Liver (tissue), 9 donors: ENCODE data around the gene C6orf120. TPM values are rescaled to one million over a fixed set of nuclear protein-coding genes. Genes with fewer than 3 reads are reported as not detected.
A peak's percentile ranks its signal among the peaks of the same experiment; 100 is the strongest.

ENCODE experiments used
- DNase-seq: peaks from one replicate; pipeline ENCODE4 v3.0.0-alpha.2; 2017; ENCODE audit warnings: low spot score
- H3K27ac ChIP-seq, 2 donors: one replicate each; pipeline ENCODE4 v1.7.0; 2013; ENCODE audit warnings: inconsistent platforms in 2 of 2, low read length in 2 of 2, control low read depth in 1 of 2, low read depth in 1 of 2, mild to moderate bottlenecking in 1 of 2
- H3K27me3 ChIP-seq, 4 donors: one replicate each; pipeline versions ENCODE4 v1.6.1 to v1.7.0; 2013; ENCODE audit warnings: low read length in 3 of 4, inconsistent platforms in 1 of 4, mild to moderate bottlenecking in 1 of 4, moderate library complexity in 1 of 4; ENCODE audit not compliant: control insufficient read depth in 4 of 4, insufficient read depth in 4 of 4
- H3K36me3 ChIP-seq, 4 donors: one replicate each; pipeline versions ENCODE4 v1.6.1 to v1.7.0; 2013; ENCODE audit warnings: low read length in 3 of 4, mild to moderate bottlenecking in 3 of 4, low read depth in 1 of 4, moderate library complexity in 1 of 4; ENCODE audit not compliant: control insufficient read depth in 4 of 4, insufficient read depth in 3 of 4
- H3K4me1 ChIP-seq, 4 donors: one replicate each; pipeline versions ENCODE4 v1.6.1 to v1.7.0; 2013; ENCODE audit warnings: low read length in 3 of 4, mild to moderate bottlenecking in 3 of 4, moderate library complexity in 1 of 4; ENCODE audit not compliant: control insufficient read depth in 4 of 4, insufficient read depth in 4 of 4
- H3K4me3 ChIP-seq, 3 donors: one replicate each; pipeline versions ENCODE4 v1.6.1 to v1.7.0; 2013; ENCODE audit warnings: low read length in 3 of 3, control low read depth in 1 of 3, low read depth in 1 of 3, mild to moderate bottlenecking in 1 of 3
- H3K9ac ChIP-seq, 2 donors: one replicate each; pipeline ENCODE4 v1.7.0; 2013; ENCODE audit warnings: low read length in 2 of 2, mild to moderate bottlenecking in 2 of 2, moderate library complexity in 2 of 2, control low read depth in 1 of 2, low read depth in 1 of 2
- H3K9me3 ChIP-seq, 4 donors: one replicate each; pipeline versions ENCODE4 v1.6.1 to v1.7.0; 2013; ENCODE audit warnings: low read length in 3 of 4; ENCODE audit not compliant: control insufficient read depth in 4 of 4
- CTCF ChIP-seq: fragments of 150-350 bp; IDR thresholded peaks from 2 replicates; pipeline ENCODE4 v1.5.1; 2017; ENCODE audit warnings: improper control_type of control experiment, low read depth, low read length; ENCODE audit not compliant: missing input control
- EGR1 ChIP-seq, 2 donors: IDR thresholded peaks; 2 replicates each; pipeline ENCODE4 v1.6.1; 2016 to 2018; ENCODE audit warnings: antibody characterized with exemption in 2 of 2, low read depth in 2 of 2
- FOXA1 ChIP-seq: IDR thresholded peaks from 2 replicates; pipeline ENCODE4 v1.6.1; 2016; ENCODE audit warnings: antibody characterized with exemption
- FOXA2 ChIP-seq: IDR thresholded peaks from 2 replicates; pipeline ENCODE4 v1.6.1; 2016; ENCODE audit warnings: antibody characterized with exemption
- GABPA ChIP-seq, 2 donors: IDR thresholded peaks in 1 of 2; conservative IDR thresholded peaks in 1 of 2; 2 replicates each; pipeline ENCODE4 v1.6.1; 2016; ENCODE audit warnings: antibody characterized with exemption in 2 of 2, mild to moderate bottlenecking in 1 of 2, moderate library complexity in 1 of 2
- HNF4A ChIP-seq, 2 donors: conservative IDR thresholded peaks; 2 replicates each; pipeline ENCODE4 v1.6.1; 2016; ENCODE audit warnings: antibody characterized with exemption in 2 of 2, mild to moderate bottlenecking in 2 of 2
- HNF4G ChIP-seq: IDR thresholded peaks from 2 replicates; pipeline ENCODE4 v1.6.1; 2016; ENCODE audit warnings: antibody characterized with exemption
- JUND ChIP-seq, 2 donors: IDR thresholded peaks; 2 replicates each; pipeline ENCODE4 v1.6.1; 2016; ENCODE audit warnings: antibody characterized with exemption in 2 of 2
- NR2F2 ChIP-seq: IDR thresholded peaks from 2 replicates; pipeline ENCODE4 v1.6.1; 2016; ENCODE audit warnings: antibody characterized with exemption
- RAD21 ChIP-seq, 2 donors: IDR thresholded peaks; 2 replicates each; pipeline ENCODE4 v1.6.1; 2016; ENCODE audit warnings: antibody characterized with exemption in 2 of 2, mild to moderate bottlenecking in 2 of 2
- SP1 ChIP-seq: IDR thresholded peaks from 2 replicates; pipeline ENCODE4 v1.6.1; 2018; ENCODE audit warnings: antibody characterized with exemption, mild to moderate bottlenecking
- TAF1 ChIP-seq: conservative IDR thresholded peaks from 2 replicates; pipeline ENCODE4 v1.6.1; 2016; ENCODE audit warnings: antibody characterized with exemption, mild to moderate bottlenecking
- YY1 ChIP-seq: IDR thresholded peaks from 2 replicates; pipeline ENCODE4 v1.6.1; 2016; ENCODE audit warnings: antibody characterized with exemption, mild to moderate bottlenecking
- WGBS: extraction: QIAGEN DNeasy Blood & Tissue Kit; methylation state at CpG from one replicate; pipeline ENCODE4 v1.1.7; 2013; 5-methylcytosine and 5-hydroxymethylcytosine counted together
- polyA plus RNA-seq, 2 donors: library from polyadenylated mRNA; stranded (reverse) in 1 of 2; unstranded in 1 of 2; fragments of 200-250 nt in 1 of 2; fragments of >200 nt in 1 of 2; fragmentation: Nextera tagmentation in 1 of 2; extraction: Ambion mirVana in 1 of 2; gene quantifications; one replicate each; pipeline versions ENCODE4 v1.2.1 to v1.2.3, GENCODE V29; 2013 to 2015
- total RNA-seq, 2 donors: library from RNA; depleted of rRNA; stranded (reverse); fragments of >200 nt; gene quantifications; one replicate each; pipeline ENCODE4 v1.2.3, GENCODE V29; 2014
- TF ChIP-seq, protein P1 (sequence below): IDR thresholded peaks from 2 replicates; pipeline ENCODE4 v1.6.1; 2016; ENCODE audit warnings: antibody characterized with exemption
- TF ChIP-seq, protein P2 (sequence below): IDR thresholded peaks from 2 replicates; pipeline ENCODE4 v1.6.1; 2016; ENCODE audit warnings: antibody characterized with exemption
- TF ChIP-seq, protein P3 (sequence below): IDR thresholded peaks from 2 replicates; pipeline ENCODE4 v1.6.1; 2016; ENCODE audit warnings: antibody characterized with exemption
- TF ChIP-seq, protein P4 (sequence below): IDR thresholded peaks from 2 replicates; pipeline ENCODE4 v1.6.1; 2016; ENCODE audit warnings: antibody characterized with exemption, mild to moderate bottlenecking
- donor health status: healthy.
- donor health status: healthy.
- donor health status: healthy.
- donor health status: healthy.
- donor health status: healthy.

C6orf120 gene
- total and polyA plus RNA-seq, 4 donors: 10.5 to 29.7 (median 19.4) TPM

DNA sequence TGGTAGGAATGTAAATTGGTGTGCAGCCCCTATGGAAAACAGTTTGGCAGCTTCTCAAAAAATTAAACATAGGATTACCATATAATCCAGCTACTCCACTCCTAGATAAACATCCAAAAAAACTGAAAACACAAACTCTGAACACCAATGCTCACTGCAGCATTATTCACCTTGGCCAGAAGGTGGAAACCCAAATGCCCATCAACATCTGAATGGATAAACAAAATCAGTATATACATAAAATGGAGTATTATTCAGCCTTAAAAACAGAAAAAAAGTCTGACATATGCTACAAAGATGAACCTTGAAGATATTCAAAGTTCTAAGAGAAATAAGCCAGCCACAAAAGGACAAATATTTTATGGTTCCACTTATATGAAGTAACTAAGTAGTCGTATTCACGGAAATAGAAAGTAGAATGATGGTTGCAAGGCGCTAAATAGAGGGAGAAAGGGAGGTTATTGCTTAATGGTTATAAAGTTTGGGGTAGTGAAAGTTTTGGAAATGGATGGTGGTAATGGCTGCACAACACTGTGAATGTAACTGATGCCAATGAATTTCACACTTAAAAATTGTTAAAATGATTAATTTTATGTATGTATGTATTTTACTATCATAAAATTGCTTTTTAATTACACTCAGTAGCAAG lies 18.4 kb downstream of the C6orf120 start:
- Histone ChIP-seq H3K9ac (no peak overlapping the region), H3K9me3 (no peaks in the 10 kb centered on the region), H3K4me3 (no peak overlapping the region), H3K27me3 (no peaks in the 10 kb centered on the region), H3K36me3 (peaks cover 0 to 14% (median 4%) of the 10 kb centered on the region in 4 donors), H3K4me1 (peaks cover 2 to 21% (median 15%) of the 10 kb centered on the region in 4 donors), H3K27ac (no peak overlapping the region)
- TF ChIP-seq EGR1 (IDR thresholded peaks at IDR 0.05; ENCODE audit: low read depth in 2 of 2): no peak
- TF ChIP-seq RAD21 (IDR thresholded peaks at IDR 0.05): peak in 1 of 2 donors; percentile 34
- WGBS: 93% methylated on average over 3 of the region's 3 CpGs
- DNase-seq: no peak

GRCh38 chr6:169722362-169723199 lies 20.7 kb downstream of the C6orf120 start:
- H3K36me3 ChIP-seq: no peaks in the 10 kb centered on the region
- peak overlapping the region; percentile 81 to 97 for H3K9ac ChIP-seq
- H3K9me3 ChIP-seq: no peaks in the 10 kb centered on the region
- peak; percentile 15 for TF ChIP-seq NR2F2
- no peak for TF ChIP-seq JUND (IDR thresholded peaks at IDR 0.05)
- peak; percentile 44 for TF ChIP-seq TAF1
- peak; percentile 55 for DNase-seq
- H3K4me1 ChIP-seq: peaks cover 2 to 22% (median 15%) of the 10 kb centered on the region in 4 donors
- peak overlapping the region; percentile 91 to 98 (median 95) for H3K4me3 ChIP-seq
- H3K27me3 ChIP-seq: no peaks in the 10 kb centered on the region
- 4% methylated on average over 22 of the region's 22 CpGs for WGBS
- H3K27ac ChIP-seq: peak overlapping the region; percentile 92 to 95

DNA sequence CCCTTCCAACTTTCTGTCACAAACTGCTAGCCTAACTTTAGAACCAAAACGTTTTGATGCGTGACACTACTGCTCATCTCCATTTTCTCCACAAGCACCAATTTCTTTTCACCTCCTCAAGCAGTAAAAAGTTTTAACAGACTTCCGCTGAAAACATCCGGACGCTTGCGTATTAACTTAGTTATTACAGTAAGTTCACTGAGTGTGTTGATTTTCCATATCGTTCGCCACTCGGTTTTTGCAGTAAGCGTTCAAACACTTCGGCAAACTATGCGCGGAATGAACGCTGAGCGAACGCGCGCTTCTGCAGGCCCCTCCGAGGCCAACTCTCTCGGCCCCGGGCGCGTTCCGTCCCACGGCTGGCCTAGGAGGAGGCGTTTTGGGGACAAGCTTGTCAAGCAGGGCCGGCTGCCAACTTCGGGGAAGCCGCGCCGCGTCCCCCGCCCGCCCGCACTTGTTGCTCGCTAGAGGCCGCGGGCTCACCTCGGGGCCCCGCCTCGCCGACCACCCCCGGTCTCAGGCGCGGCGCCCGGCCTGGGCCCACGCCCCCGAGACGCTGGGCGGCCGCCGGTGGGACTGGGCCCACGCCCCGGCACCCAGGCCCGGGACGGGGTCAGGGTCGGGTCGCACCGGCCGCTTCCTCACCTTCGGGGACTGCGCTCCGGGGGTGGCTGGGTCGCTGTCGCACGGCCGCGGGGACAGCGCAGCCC lies 21.4 kb downstream of the C6orf120 start:
- Histone ChIP-seq H3K36me3 (no peaks in the 10 kb centered on the region), H3K27ac (peak overlapping the region; percentile 92 to 95), H3K9ac (peak overlapping the region; percentile 81 to 97), H3K4me1 (peaks cover 2 to 22% (median 15%) of the 10 kb centered on the region in 4 donors), H3K4me3 (peak overlapping the region; percentile 91 to 98 (median 95)), H3K9me3 (no peaks in the 10 kb centered on the region), H3K27me3 (no peaks in the 10 kb centered on the region)
- DNase-seq: peak; percentile 78
- WGBS: under 1% methylated on average over 70 of the region's 70 CpGs
- TF ChIP-seq HNF4A (conservative IDR thresholded peaks at IDR 0.05) (no peak), JUND (IDR thresholded peaks at IDR 0.05) (no peak), FOXA2 (no peak), CTCF (no peak), FOXA1 (no peak), EGR1 (IDR thresholded peaks at IDR 0.05; ENCODE audit: low read depth in 2 of 2) (no peak), RAD21 (IDR thresholded peaks at IDR 0.05) (peak in 1 of 2 donors; percentile 36), GABPA (IDR thresholded peaks at IDR 0.05 in 1 of 2, conservative IDR thresholded peaks at IDR 0.05 in 1 of 2) (peak in 1 of 2 donors; percentile 46), YY1 (peak; percentile 50), HNF4G (no peak), SP1 (no peak), TAF1 (no peak)
- TF ChIP-seq, protein P1, sequence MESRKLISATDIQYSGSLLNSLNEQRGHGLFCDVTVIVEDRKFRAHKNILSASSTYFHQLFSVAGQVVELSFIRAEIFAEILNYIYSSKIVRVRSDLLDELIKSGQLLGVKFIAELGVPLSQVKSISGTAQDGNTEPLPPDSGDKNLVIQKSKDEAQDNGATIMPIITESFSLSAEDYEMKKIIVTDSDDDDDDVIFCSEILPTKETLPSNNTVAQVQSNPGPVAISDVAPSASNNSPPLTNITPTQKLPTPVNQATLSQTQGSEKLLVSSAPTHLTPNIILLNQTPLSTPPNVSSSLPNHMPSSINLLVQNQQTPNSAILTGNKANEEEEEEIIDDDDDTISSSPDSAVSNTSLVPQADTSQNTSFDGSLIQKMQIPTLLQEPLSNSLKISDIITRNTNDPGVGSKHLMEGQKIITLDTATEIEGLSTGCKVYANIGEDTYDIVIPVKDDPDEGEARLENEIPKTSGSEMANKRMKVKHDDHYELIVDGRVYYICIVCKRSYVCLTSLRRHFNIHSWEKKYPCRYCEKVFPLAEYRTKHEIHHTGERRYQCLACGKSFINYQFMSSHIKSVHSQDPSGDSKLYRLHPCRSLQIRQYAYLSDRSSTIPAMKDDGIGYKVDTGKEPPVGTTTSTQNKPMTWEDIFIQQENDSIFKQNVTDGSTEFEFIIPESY: no peak
- TF ChIP-seq, protein P2, sequence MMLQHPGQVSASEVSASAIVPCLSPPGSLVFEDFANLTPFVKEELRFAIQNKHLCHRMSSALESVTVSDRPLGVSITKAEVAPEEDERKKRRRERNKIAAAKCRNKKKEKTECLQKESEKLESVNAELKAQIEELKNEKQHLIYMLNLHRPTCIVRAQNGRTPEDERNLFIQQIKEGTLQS: no peak
- TF ChIP-seq, protein P3, sequence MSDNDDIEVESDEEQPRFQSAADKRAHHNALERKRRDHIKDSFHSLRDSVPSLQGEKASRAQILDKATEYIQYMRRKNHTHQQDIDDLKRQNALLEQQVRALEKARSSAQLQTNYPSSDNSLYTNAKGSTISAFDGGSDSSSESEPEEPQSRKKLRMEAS: no peak
- TF ChIP-seq, protein P4, sequence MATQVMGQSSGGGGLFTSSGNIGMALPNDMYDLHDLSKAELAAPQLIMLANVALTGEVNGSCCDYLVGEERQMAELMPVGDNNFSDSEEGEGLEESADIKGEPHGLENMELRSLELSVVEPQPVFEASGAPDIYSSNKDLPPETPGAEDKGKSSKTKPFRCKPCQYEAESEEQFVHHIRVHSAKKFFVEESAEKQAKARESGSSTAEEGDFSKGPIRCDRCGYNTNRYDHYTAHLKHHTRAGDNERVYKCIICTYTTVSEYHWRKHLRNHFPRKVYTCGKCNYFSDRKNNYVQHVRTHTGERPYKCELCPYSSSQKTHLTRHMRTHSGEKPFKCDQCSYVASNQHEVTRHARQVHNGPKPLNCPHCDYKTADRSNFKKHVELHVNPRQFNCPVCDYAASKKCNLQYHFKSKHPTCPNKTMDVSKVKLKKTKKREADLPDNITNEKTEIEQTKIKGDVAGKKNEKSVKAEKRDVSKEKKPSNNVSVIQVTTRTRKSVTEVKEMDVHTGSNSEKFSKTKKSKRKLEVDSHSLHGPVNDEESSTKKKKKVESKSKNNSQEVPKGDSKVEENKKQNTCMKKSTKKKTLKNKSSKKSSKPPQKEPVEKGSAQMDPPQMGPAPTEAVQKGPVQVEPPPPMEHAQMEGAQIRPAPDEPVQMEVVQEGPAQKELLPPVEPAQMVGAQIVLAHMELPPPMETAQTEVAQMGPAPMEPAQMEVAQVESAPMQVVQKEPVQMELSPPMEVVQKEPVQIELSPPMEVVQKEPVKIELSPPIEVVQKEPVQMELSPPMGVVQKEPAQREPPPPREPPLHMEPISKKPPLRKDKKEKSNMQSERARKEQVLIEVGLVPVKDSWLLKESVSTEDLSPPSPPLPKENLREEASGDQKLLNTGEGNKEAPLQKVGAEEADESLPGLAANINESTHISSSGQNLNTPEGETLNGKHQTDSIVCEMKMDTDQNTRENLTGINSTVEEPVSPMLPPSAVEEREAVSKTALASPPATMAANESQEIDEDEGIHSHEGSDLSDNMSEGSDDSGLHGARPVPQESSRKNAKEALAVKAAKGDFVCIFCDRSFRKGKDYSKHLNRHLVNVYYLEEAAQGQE: no peak
